ENCODE results near the gene COL7A1.

Gene COL7A1

GRCh38 chr3:48572517-48572916 lies 22.6 kb downstream of the COL7A1 start:
- no peak overlapping the region for H3K4me3 ChIP-seq (ENCODE audit: insufficient read depth, low read depth, low read length)
- H3K27me3 ChIP-seq (ENCODE audit: control insufficient read depth, insufficient read depth, low read length, poor library complexity, severe bottlenecking) = no peaks in the 10 kb centered on the region
- WGBS, 2 experiments = 91 to 92% methylated on average over 5 to 7 of the region's 7 CpGs
- H3K27ac ChIP-seq (ENCODE audit: insufficient read depth, low read depth, low read length, poor library complexity, severe bottlenecking) = no peak overlapping the region
- no peaks in the 10 kb centered on the region for H3K4me1 ChIP-seq (ENCODE audit: control insufficient read depth, insufficient read depth, low read length)
- no peaks in the 10 kb centered on the region for H3K9me3 ChIP-seq (ENCODE audit: control insufficient read depth, low read length)
- H3K36me3 ChIP-seq (ENCODE audit: control insufficient read depth, insufficient read depth, low read length) = no peaks in the 10 kb centered on the region

GRCh38 chr3:48571938-48572337 lies 23.2 kb downstream of the COL7A1 start:
- Histone ChIP-seq H3K27ac (ENCODE audit: insufficient read depth, low read depth, low read length, poor library complexity, severe bottlenecking) (no peak overlapping the region), H3K4me3 (ENCODE audit: insufficient read depth, low read depth, low read length) (no peak overlapping the region), H3K4me1 (ENCODE audit: control insufficient read depth, insufficient read depth, low read length) (no peaks in the 10 kb centered on the region), H3K27me3 (ENCODE audit: control insufficient read depth, insufficient read depth, low read length, poor library complexity, severe bottlenecking) (no peaks in the 10 kb centered on the region), H3K9me3 (ENCODE audit: control insufficient read depth, low read length) (no peaks in the 10 kb centered on the region), H3K36me3 (ENCODE audit: control insufficient read depth, insufficient read depth, low read length) (no peaks in the 10 kb centered on the region)
- 94 to 95% methylated on average over 12 of the region's 12 CpGs for WGBS, 2 experiments

DNA sequence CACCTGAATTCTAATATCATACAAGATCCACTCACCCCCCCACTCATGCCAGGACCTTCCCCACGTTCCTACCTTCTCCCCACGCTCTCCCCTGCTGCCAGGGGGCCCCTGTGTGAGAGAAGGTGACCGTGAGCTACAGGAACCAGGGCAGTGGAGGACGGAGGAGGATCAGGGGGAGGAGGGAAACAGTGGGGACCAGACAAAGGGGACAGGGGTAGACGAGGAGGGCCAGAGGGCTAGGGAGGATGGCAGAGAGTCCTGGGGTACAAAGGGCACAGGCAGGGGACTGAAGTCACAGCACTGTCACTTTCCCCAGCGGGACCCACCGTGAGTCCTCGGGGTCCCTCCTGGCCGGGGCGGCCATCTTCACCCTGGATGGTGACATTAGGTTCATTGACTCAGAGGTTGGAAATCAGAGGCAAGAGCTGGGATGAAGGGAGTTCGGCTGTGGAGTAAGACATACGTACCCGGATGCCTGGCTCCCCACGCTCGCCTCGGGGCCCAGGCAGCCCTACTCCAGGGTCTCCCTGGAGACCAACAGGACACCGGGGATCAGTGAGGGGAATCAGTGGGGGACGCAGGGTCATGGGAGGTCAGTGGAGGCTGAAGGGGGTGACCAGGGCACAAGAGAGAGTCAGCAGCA lies 25.2 kb downstream of the COL7A1 start:
- Histone ChIP-seq H3K36me3 (ENCODE audit: control insufficient read depth, insufficient read depth, low read length) (no peaks in the 10 kb centered on the region), H3K4me3 (ENCODE audit: insufficient read depth, low read depth, low read length) (no peak overlapping the region), H3K9me3 (ENCODE audit: control insufficient read depth, low read length) (no peaks in the 10 kb centered on the region), H3K27me3 (ENCODE audit: control insufficient read depth, insufficient read depth, low read length, poor library complexity, severe bottlenecking) (no peaks in the 10 kb centered on the region), H3K27ac (ENCODE audit: insufficient read depth, low read depth, low read length, poor library complexity, severe bottlenecking) (no peak overlapping the region), H3K4me1 (ENCODE audit: control insufficient read depth, insufficient read depth, low read length) (no peaks in the 10 kb centered on the region)
- 94 to 96% methylated on average over 18 of the region's 18 CpGs for WGBS, 2 experiments

DNA sequence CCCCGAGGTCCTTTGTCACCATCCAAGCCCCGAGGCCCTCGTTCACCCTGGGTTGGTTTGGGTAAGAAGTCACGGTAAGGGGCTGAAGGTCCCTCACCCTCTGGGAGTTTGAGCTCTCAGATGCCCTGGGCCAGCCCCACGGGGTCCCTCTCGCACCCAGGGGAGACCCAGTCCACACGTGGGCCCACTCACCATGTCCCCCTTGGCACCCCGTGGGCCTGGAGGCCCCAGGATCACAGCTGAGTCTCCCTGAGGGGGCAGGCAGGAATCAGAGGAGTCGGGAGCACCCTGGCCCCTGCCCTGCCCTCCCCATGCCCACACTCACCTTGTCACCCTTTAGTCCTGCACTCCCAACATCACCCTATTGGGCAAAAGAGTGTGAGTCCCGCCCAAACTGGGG lies 25.7 kb downstream of the COL7A1 start:
- H3K4me1 ChIP-seq (ENCODE audit: control insufficient read depth, insufficient read depth, low read length) = peaks cover 2% of the 10 kb centered on the region
- H3K9me3 ChIP-seq (ENCODE audit: control insufficient read depth, low read length) = no peaks in the 10 kb centered on the region
- H3K36me3 ChIP-seq (ENCODE audit: control insufficient read depth, insufficient read depth, low read length) = no peaks in the 10 kb centered on the region
- no peak overlapping the region for H3K27ac ChIP-seq (ENCODE audit: insufficient read depth, low read depth, low read length, poor library complexity, severe bottlenecking)
- no peak overlapping the region for H3K4me3 ChIP-seq (ENCODE audit: insufficient read depth, low read depth, low read length)
- no peaks in the 10 kb centered on the region for H3K27me3 ChIP-seq (ENCODE audit: control insufficient read depth, insufficient read depth, low read length, poor library complexity, severe bottlenecking)
- 92 to 93% methylated on average over 10 of the region's 10 CpGs for WGBS, 2 experiments

- H3K27ac ChIP-seq (ENCODE audit: insufficient read depth, low read depth, low read length, poor library complexity, severe bottlenecking) = no peak overlapping the region
- H3K4me3 ChIP-seq (ENCODE audit: insufficient read depth, low read depth, low read length) = no peak overlapping the region
- H3K4me1 ChIP-seq (ENCODE audit: control insufficient read depth, insufficient read depth, low read length) = peaks cover 11% of the 10 kb centered on the region
- no peaks in the 10 kb centered on the region for H3K9me3 ChIP-seq (ENCODE audit: control insufficient read depth, low read length)
- H3K36me3 ChIP-seq (ENCODE audit: control insufficient read depth, insufficient read depth, low read length) = no peaks in the 10 kb centered on the region
- WGBS, 2 experiments = 93% methylated on average over 7 of the region's 7 CpGs
- no peaks in the 10 kb centered on the region for H3K27me3 ChIP-seq (ENCODE audit: control insufficient read depth, insufficient read depth, low read length, poor library complexity, severe bottlenecking)
Observed at GRCh38 chr3:48568476-48568875, 26.7 kb downstream of the COL7A1 start.

- no peaks in the 10 kb centered on the region for H3K9me3 ChIP-seq (ENCODE audit: control insufficient read depth, low read length)
- H3K36me3 ChIP-seq (ENCODE audit: control insufficient read depth, insufficient read depth, low read length) = no peaks in the 10 kb centered on the region
- H3K4me1 ChIP-seq (ENCODE audit: control insufficient read depth, insufficient read depth, low read length) = peaks cover 21% of the 10 kb centered on the region
- H3K27ac ChIP-seq (ENCODE audit: insufficient read depth, low read depth, low read length, poor library complexity, severe bottlenecking) = no peak overlapping the region
- 91 to 94% methylated on average over 11 of the region's 11 CpGs for WGBS, 2 experiments
- no peaks in the 10 kb centered on the region for H3K27me3 ChIP-seq (ENCODE audit: control insufficient read depth, insufficient read depth, low read length, poor library complexity, severe bottlenecking)
- no peak overlapping the region for H3K4me3 ChIP-seq (ENCODE audit: insufficient read depth, low read depth, low read length)
Observed at GRCh38 chr3:48567500-48567899, 27.6 kb downstream of the COL7A1 start.

GRCh38 chr3:48567090-48567489 lies 28.0 kb downstream of the COL7A1 start:
- Histone ChIP-seq H3K27me3 (ENCODE audit: control insufficient read depth, insufficient read depth, low read length, poor library complexity, severe bottlenecking) (no peaks in the 10 kb centered on the region), H3K27ac (ENCODE audit: insufficient read depth, low read depth, low read length, poor library complexity, severe bottlenecking) (no peak overlapping the region), H3K4me1 (ENCODE audit: control insufficient read depth, insufficient read depth, low read length) (peaks cover 21% of the 10 kb centered on the region), H3K36me3 (ENCODE audit: control insufficient read depth, insufficient read depth, low read length) (no peaks in the 10 kb centered on the region), H3K9me3 (ENCODE audit: control insufficient read depth, low read length) (no peaks in the 10 kb centered on the region), H3K4me3 (ENCODE audit: insufficient read depth, low read depth, low read length) (no peak overlapping the region)
- WGBS, 2 experiments = 93 to 95% methylated on average over 5 of the region's 5 CpGs

GRCh38 chr3:48566401-48566760 lies 28.7 kb downstream of the COL7A1 start:
- 95 to 98% methylated on average over 9 of the region's 9 CpGs for WGBS, 2 experiments
- H3K27ac ChIP-seq (ENCODE audit: insufficient read depth, low read depth, low read length, poor library complexity, severe bottlenecking) = no peak overlapping the region

GRCh38 chr3:48565591-48566400 lies 29.3 kb downstream of the COL7A1 start:
- Histone ChIP-seq H3K27me3 (ENCODE audit: control insufficient read depth, insufficient read depth, low read length, poor library complexity, severe bottlenecking) (no peaks in the 10 kb centered on the region), H3K9me3 (ENCODE audit: control insufficient read depth, low read length) (no peaks in the 10 kb centered on the region), H3K36me3 (ENCODE audit: control insufficient read depth, insufficient read depth, low read length) (no peaks in the 10 kb centered on the region), H3K4me3 (ENCODE audit: insufficient read depth, low read depth, low read length) (no peak overlapping the region), H3K27ac (ENCODE audit: insufficient read depth, low read depth, low read length, poor library complexity, severe bottlenecking) (no peak overlapping the region), H3K4me1 (ENCODE audit: control insufficient read depth, insufficient read depth, low read length) (peaks cover 21% of the 10 kb centered on the region)
- WGBS, 2 experiments = 88 to 93% methylated on average over 7 of the region's 7 CpGs

More at GRCh38 chr3:48566401-48566760, 28.7 kb downstream of the COL7A1 start:
- Histone ChIP-seq H3K36me3 (ENCODE audit: control insufficient read depth, insufficient read depth, low read length) (no peaks in the 10 kb centered on the region), H3K27me3 (ENCODE audit: control insufficient read depth, insufficient read depth, low read length, poor library complexity, severe bottlenecking) (no peaks in the 10 kb centered on the region), H3K9me3 (ENCODE audit: control insufficient read depth, low read length) (no peaks in the 10 kb centered on the region), H3K4me3 (ENCODE audit: insufficient read depth, low read depth, low read length) (no peak overlapping the region), H3K4me1 (ENCODE audit: control insufficient read depth, insufficient read depth, low read length) (peaks cover 21% of the 10 kb centered on the region)

- Histone ChIP-seq H3K9me3 (ENCODE audit: control insufficient read depth, low read length) (no peaks in the 10 kb centered on the region), H3K36me3 (ENCODE audit: control insufficient read depth, insufficient read depth, low read length) (no peaks in the 10 kb centered on the region), H3K27ac (ENCODE audit: insufficient read depth, low read depth, low read length, poor library complexity, severe bottlenecking) (no peak overlapping the region), H3K4me3 (ENCODE audit: insufficient read depth, low read depth, low read length) (no peak overlapping the region), H3K4me1 (ENCODE audit: control insufficient read depth, insufficient read depth, low read length) (peaks cover 27% of the 10 kb centered on the region), H3K27me3 (ENCODE audit: control insufficient read depth, insufficient read depth, low read length, poor library complexity, severe bottlenecking) (no peaks in the 10 kb centered on the region)
- 92 to 95% methylated on average over 11 of the region's 11 CpGs for WGBS, 2 experiments
Observed at GRCh38 chr3:48565186-48565585, 29.9 kb downstream of the COL7A1 start.
